Measurements from ENCODE around the gene WHRN. TPM values are rescaled to one million over a fixed set of nuclear protein-coding genes. Genes with fewer than 3 reads are reported as not detected.

The WHRN gene
- polyA plus RNA-seq, 10 donors: 1.9 to 6.3 (median 3.3) TPM

DNA sequence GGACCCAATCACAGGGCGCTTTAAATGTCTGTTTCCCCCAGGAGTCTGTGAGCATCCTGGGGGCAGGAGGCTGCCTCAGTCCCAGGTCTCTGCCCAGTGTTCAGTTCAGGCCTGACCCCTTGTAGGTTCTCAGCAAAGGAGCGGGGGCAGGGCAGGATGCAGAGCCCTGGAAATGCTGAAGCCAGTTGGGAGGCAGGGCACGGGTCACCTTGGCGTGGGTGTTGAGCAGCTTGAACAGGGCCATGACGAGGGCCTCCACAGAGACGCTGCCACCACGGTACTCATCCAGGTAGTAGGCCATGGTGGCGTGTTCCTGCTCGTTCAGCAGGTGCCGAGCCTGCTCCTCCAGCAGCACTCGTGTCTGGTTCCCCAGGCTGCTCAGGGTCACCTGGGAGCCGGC is 81.1 kb downstream of the WHRN start:
- no peak for DNase-seq

DNA sequence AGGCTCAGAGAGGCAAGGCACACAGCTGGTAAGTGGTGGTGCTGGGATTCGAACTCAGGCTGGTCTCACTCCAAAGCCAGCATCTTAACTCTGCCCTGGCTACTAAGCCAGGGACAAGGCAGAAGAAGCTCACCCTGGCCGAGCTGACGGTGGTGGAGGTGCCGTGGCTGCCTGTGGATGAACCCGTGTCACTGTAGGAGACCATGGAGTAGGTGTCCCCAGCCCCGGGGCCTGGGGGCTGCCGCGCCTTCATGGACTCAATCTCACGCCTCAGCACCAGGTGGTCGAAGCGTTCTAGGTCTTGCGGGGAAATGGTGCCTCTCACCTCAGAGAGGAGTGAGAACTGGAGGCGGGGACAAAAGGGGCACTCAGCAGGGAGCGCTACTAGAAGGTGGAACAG is 82.1 kb downstream of the WHRN start:
- DNase-seq: no peak

DNA sequence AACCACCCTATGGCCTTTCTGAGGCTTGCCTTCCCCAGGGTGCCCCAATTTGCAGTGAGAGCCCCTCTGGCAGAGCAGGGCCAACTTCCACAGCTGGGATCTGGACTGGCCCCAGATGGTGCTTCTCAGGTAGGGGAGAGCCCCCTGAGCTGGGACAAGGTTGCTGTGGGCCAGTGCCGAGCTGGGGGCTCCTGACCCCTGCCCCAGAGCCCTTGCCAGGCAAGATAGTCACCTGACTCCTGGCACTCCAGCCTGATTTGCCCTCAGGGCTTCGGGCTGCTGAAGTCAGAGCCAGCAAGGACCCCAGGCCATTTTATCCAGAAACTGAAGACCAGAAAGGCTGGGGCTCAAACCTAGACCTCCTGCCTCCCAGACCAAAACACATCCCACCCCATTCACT is 84.1 kb downstream of the WHRN start:
- no peak for DNase-seq

DNA sequence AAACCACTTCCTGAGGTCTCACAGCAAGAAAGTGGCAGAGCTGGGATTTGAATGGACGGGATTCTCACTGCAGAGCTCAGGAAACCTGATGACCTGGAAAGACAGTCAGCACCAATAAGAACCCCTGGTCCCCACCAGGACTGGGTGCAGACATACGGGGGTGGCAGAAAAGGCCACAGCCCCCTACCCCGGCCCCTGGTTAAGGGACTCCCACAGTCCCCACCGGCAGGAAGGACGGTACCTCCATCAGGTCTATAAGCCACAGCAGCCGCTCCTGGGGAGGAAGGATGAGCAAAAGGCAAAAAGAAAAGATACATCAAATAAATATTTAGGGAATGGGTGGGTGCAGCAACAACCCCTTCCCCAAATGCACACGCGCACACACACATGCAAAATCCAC is 85.5 kb downstream of the WHRN start:
- no peak for DNase-seq

DNA sequence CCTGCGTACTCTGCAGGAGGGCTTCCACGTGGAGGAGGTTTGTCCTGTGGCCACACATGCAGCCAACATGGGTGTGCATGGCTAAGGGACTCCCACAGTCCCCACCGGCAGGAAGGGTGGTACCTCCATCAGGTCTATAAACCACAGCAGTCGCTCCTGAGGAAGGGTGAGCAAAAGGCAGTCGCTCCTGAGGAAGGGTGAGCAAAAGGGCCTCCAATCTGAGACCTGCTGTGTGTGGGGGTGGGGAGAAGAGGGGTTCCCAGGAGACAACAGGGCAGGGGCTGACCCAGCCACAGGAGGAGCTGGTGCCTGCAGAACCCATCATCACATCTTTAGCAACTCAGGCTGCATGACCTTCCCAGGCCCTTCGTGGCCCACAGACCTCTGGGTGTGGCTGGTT is 87.2 kb downstream of the WHRN start:
- DNase-seq: no peak

DNA sequence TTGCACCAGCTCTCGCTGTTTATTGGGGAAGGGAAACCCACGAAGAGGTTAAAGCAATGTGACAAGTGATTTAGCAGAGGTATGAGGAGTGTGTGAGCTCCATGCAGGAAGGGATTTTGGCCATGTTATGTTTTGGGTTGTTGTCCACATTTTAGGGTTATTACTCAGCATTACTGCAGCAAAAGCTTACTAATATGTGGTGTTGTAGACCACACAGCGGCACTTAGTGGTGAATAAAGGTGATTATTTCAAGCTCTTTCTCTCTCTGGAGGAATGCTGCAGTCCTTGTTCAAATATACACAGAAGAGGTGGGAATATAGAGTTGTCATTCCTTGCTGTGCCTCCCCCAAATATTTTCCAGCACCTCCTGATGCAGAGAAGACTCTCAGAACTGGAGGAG is 87.8 kb downstream of the WHRN start:
- DNase-seq: peak in 1 of 3 donors; percentile 52

DNA sequence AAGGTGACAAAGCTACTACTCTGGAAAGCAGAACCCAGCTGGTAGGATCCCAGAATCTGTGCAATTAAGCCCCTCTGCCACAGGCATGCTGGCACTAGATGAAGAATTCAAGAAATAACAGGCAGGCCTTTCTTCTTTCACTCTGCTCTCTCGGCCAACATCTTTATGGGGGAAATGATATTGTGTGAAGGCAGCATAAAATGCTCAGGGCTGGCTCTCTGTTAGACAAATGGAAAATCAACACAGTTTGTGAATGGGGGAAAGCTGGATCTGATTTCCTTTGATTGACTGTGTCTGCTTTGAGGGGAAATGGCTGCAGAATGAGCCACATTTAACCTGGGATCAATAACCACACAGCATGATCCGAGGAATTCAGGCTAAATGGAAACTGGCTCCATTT is 88.4 kb downstream of the WHRN start:
- no peak for DNase-seq

DNA sequence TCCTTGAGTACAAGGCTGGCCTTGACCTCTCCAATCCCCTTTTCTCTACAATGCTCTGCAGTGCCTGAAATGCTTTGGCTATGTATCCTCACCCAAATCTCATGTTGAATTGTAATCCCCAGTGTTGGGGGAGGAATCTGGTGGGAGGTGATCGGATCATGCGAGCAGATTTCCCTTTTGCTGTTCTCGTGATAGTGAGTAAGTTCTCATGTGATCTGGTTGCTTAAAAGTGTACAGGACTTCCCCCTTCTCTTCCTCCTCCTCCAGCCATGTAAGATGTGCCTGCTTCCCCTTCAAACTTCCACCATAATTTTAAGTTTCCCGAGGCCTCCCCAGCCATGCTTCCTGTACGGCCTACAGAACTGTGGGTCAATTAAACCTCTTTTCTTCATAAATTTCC is 89.0 kb downstream of the WHRN start:
- DNase-seq: no peak

DNA sequence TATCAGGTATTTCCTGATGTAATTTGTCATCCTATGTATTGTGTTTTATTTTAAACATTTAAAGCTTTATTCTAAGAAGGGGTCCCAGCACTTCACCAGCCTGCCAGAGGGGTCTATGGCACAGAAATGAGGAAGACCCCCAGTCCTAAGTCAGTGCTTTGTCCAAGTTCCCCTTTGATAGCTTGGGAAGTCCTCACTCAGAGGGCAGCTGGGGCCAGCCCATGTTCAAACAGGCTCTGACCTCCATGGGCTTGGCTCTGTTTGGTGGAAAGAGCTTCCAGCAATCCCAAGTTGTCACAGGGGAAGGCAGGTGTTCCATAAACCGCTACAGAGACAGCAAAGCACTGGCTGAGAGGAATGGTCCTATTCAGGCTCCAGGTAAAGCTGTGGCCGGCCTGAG is 90.9 kb downstream of the WHRN start:
- DNase-seq: no peak

DNA sequence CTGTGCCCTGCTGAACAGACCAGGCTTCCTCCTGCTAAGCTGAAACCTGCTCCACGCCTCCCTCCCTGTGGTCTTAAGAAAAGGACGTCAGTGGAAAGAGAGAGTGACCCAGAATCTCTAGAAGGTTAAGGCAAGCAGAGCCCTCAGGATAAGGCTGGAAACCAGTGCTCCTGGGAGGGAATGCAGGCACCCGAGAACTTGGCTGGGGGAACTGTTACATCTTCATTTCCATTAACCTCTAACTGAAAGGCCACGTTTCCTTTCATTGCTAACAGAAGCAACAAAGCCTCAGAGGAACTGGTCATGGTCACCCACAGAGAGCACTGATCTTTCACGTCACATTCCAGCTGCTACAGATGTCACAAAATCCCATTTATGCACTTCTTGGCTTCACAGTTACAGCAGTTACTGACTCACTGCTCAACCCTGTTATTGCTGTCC is 91.4 kb downstream of the WHRN start:
- peak in 2 of 3 donors; percentile 48 to 59 for DNase-seq

DNA sequence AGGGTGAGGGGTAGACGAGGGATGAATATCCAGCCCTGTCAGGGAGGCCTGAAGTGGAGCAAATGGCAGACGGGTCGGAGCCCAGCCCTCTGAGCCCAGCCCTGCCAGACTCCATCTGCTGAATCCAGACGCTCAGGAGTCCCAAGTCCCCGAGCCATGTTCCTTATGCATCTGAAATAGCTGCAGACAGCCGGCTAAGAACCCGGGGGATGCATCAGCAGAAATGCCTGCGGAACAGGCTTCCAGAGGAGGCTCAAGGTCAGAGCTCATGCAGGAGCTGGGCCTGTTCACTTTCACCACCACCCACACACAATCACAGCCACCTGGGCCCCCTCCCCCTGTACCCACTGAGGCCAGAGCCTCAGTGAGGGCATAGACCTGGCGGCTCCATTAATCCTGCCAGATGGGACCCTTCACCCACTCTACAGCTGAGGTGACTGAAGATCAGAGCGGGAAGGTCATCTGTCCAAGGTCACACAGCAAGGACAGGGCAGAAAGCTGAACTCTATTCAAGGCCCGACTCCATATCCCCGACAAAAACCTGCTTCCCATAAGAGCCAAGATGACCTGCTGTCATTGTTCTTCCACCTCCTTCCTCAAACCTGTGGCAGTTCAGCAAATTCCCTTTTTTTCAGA is 93.1 kb downstream of the WHRN start:
- DNase-seq: no peak

DNA sequence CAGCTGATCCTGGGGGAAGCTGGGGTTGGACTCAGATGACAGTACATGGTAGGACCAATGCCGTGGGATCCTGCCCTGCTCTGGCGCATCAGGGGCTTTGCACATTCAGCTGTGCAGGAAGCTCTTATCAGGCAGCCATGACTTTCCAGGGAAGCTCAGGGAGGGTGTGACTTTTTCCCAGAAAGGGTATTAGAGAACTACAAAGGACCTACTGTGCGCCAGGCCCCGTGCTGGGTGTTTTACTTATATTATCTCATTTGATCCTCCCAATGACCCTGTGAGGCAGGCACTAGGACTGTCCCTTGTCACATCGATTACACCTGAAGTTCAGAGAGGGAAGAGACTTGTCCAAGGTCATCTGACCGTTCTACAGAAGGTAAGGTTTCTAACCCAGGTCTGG is 93.8 kb downstream of the WHRN start:
- DNase-seq: no peak

DNA sequence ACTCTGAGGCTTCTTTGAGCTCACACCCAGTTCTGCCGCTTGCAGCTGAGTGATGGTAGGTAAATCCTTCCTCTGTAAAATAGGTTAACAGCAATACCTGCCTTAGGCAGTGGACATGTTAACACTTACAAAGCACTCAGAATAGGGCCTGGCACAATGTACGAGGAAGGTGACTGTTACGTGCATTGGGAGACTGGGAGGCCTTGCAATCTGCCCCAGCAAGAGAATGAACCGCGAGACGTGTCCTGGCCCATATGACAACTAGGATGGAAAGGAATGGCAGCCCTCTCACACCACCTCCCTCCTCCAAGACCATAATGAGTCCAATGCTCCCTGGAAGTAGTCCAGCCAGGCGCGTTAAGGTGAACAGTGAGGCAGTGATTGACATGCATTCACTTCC is 94.4 kb downstream of the WHRN start:
- no peak for DNase-seq

DNA sequence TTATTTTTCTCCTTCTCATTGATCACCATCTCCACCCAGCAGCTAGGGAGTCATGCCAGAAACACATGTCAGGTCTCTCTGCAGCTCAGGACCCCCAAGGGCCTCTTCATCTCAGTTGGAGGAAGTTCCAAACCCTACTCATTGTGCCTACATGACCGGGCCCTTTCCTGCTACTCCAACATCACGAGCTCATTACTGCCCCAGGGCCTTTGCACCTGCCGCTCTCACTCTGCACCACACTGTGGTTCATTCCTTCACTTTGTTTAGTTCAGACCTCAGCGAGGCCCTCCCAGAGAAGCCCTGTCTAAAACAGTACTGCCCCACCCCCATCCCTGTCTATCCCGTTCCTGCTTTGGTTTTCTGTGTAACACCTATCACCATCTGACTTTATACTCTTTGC is 95.4 kb downstream of the WHRN start:
- DNase-seq: no peak

DNA sequence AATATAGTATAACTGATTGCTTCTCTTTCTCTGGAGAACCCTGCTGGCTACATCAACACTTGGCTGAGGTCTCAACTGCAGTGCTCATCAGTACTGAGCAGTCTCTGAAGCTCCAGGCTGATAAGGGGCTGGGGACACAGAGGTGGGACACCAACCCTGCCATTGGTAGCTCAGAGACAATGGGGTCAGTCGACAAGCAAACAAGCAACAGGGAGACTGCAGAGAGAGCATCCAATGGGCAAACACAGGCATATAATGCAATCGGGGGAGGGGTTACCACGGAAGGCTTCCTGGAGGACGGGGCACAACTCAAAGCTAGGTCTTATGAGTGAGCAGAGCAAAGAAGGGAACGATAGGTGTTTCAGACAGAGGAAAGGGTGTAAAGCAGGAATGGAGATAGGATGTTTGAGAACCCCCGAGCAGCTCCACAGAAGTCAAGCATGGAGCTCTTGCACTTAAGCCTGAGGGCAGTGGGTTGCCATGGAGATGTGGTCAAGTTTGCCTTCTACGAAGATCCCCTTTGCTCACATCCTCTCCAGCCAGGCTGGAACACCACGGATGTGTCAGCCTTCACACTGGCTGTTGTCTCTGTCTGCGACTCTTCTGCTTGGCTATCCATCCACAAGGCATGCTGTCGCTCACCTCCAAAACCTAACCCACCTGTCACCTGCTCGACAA is 96.0 kb downstream of the WHRN start:
- DNase-seq: no peak

DNA sequence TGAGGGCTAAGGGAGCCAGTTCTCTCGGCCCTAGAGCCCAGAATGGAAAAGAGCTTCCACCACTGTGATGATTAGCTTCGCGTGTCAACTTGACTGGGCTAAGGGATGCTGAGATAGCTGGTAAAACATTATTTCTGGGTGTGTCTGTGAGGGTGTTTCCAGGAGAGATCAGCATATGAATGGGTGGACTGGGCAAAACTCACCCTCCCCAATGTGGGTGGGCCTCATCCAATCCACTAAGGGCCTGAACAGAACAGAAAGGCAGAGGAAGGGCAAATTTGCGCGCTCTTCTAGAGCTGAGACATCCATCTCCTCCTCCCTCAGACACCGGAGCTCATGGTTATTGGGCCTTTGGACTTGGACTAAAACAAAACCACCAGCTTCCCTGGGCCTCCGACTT is 96.6 kb downstream of the WHRN start:
- no peak for DNase-seq

DNA sequence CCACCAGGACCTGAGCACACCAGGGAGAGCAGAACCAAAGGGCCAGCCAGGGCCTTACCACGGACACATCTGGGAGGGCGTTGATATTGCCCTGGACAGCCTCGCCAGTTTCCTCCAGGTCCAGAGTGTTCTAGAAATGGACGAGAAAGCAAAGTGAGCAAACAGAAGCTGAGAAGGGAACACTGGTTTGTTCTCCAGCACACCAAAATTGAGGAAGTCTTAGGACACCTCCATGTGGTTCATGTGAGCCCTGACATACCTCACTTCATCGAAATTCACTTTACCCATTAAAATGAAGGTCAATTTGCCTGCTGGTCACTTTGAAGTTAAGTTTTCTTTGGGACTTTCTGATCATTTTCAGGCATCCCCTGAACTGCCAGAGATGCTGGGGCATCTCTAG is 97.4 kb downstream of the WHRN start:
- no peak for DNase-seq

DNA sequence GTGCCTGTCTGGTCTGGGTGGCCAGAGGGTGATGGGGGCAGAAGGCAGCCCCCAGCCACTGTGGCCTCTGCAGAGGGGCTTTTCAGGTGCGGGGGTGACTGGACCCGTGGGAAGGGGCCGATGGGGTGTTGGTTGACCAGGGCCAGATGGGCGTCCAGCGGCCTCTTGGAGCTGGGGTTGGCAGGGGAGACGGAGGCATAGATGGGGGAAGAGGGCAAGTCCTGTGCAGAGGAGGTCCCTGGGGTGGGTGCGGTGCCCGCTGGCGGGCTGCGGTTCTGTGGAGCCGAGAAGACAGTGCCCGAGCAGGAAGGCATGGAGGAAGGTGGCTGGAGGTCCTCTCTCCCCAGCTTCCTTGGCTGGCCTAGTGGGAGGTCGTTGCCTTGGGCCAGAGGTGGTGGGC is 98.8 kb downstream of the WHRN start:
- no peak for DNase-seq

DNA sequence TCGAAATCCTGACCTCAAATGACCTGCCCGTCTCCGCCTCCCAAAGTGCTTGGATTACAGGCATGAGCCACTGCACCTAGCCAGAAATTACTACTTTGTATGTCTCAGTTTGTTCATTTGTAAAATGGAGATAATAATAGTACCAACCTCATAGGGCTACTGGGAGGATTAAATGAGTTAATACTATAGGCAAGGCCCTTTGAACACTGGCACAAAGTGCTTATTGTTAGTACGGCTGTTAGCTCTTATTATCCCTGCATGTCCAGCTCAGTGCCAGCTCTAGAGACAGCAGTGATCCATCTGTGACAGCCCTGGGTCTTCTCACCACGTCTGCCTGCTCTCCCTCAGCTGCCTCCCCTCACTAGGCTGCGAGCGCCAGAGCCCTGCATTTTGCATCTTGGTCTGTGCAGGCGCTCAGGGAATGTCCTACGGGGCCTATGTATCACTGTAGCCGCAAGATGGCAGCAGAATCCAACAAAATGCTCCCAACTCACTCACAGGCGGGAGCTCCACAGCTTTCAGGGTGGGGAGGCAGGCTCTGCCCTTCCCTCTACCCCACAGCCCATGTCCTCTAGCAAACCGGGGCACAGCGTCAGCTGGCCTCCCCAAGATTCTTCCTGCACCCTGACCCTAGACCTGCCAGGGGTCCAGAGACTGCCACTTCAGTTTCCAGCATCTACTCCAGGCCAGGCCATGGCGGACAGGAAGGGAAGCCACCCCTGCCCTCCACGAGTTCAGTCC is 99.8 kb downstream of the WHRN start:
- peak; percentile 78 to 91 (median 84) for DNase-seq

DNA sequence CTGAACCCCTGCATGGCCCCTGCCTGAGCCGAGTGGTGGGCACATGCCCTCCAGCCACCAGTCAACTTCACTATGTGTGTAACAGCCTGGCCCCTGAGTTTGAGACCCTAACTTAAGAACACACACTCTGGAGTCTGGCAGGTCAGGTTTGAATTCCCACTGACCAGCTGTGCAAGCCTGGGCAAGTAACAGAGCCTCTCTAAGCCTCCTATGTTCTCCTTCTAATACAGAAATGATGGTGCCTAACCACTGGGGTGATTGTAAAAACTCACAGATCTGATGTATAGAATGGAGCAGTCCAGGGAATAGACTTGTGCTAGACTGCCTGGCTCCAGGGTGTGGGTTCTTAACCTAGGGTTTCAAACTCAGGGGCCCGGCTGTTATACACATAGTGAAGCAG is 100.7 kb downstream of the WHRN start:
- DNase-seq: no peak

DNA sequence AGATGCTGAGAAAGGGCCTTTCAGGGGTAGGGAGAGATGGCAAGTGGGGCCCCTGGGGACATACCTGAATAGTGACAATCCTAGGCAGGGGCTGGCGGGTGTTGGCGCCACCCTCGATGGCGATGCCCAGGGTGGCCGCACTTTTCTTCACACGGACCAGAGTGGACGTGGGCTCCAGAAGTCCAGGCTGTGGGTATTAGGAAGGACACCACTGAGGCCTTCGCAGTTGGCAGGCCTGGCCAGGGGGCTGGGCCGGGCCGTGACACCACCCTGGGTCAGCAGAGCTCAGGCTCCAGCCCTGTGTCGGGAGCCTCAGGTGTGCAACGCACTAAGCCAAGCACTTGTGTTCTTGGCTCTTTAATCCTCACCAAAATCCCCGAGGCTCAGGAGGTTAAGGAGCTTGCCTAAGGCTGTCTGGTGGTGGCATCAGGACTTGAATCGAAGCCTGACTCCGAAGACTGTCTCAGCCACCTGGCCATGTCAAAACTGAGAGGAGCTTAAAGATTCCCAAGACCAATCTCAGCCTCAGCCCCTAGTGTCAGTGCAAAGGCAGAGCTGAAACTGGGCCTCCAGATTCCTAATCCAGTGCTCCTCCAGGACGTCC is 102.0 kb downstream of the WHRN start:
- DNase-seq: no peak

DNA sequence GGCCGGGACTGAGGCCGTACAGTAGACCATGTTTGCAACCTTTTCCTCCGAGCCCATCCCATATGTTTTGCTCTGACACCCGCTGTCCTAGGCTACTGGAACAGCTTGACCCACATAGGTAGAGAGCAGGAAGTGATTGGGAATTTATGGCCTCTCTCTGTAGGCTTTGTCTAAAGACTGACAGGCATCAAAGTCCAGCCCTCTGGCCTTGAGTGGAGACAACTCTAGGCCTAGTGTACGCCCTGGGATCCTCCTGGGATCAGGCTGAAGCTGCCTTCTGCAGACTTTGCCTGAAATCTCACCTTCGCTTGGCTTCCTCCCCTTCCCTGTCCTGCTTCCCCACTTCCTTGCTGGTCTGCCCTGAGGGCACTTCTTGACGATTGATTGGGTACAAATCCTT is 103.9 kb downstream of the WHRN start:
- DNase-seq: no peak

DNA sequence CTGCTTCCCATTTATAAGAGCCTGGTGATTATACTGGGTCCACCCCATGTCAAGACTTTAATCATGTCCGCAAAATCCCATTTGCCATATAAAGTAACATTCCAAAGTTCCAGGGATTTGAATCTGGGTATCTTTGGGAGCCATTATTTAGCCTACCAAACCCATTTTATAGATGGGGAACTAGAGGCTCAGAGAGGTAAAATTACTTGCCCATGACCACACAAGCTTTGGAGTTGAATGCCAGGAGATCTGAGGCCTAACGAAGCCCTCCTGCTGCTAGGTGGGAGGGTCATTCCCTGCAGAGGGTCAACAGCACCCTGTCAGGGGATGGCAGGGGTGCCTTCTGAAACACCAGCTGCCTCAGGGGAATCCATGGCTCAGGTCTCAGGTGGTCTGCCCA is 104.5 kb downstream of the WHRN start:
- no peak for DNase-seq

Data from muscle of back (tissue), 11 donors.